Astrocyte of the cerebellum (primary cell): ENCODE data around the gene KRT15.

Experiments
- DNase-seq: peaks from one replicate; pipeline ENCODE4 v3.0.0-alpha.2; 2011; ENCODE audit warnings: low read depth
- H3K4me3 ChIP-seq: 2 replicates; pipeline ENCODE4 v1.5.1; 2011; ENCODE audit warnings: mild to moderate bottlenecking, low read depth, low read length, moderate library complexity
- in situ Hi-C: cut with HindIII; loops from 2 replicates; pipeline ENCODE4 v1.10.0; 2017; ENCODE audit warnings: low sequenced_read_pairs
- TF ChIP-seq, protein P1 (sequence below): IDR thresholded peaks from 2 replicates; pipeline ENCODE4 v1.5.1; 2012; ENCODE audit warnings: low read length, low read depth, moderate library complexity, mild to moderate bottlenecking; ENCODE audit errors: missing control alignments

The KRT15 gene

GRCh38 chr17:41539071-41539492 lies 20.4 kb upstream of the KRT15 start:
- DNase-seq, result no peak
- no peak overlapping the region for H3K4me3 ChIP-seq
- TF ChIP-seq, protein P1, sequence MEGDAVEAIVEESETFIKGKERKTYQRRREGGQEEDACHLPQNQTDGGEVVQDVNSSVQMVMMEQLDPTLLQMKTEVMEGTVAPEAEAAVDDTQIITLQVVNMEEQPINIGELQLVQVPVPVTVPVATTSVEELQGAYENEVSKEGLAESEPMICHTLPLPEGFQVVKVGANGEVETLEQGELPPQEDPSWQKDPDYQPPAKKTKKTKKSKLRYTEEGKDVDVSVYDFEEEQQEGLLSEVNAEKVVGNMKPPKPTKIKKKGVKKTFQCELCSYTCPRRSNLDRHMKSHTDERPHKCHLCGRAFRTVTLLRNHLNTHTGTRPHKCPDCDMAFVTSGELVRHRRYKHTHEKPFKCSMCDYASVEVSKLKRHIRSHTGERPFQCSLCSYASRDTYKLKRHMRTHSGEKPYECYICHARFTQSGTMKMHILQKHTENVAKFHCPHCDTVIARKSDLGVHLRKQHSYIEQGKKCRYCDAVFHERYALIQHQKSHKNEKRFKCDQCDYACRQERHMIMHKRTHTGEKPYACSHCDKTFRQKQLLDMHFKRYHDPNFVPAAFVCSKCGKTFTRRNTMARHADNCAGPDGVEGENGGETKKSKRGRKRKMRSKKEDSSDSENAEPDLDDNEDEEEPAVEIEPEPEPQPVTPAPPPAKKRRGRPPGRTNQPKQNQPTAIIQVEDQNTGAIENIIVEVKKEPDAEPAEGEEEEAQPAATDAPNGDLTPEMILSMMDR, result no peak
- in situ Hi-C loops, result no loop called here

DNA sequence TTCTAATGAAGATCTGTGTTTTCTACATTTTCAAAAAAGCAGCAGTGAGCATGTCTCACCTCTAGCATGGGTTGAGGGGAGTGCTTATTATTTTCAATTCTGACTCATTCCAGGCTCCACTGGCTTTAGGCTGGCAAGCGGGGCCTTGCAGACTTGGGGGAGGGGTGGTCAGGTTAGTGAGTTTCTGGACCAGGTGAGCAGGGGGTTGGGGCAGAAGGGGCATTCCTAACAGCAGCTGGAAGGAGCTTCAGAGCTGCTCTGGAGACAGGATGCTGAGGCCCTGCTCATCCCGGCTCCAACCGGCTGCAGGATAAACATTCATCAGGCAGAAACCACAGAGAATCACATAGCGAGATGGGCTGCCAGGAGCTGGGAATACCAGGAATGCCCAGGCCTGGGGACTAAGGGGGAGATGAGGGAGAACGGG lies 19.9 kb upstream of the KRT15 start:
- H3K4me3 ChIP-seq, result no peak overlapping the region
- TF ChIP-seq, protein P1, result no peak
- DNase-seq, result no peak
- in situ Hi-C loops, result no loop called here

- no peak overlapping the region for H3K4me3 ChIP-seq
- in situ Hi-C loops, result no loop called here
- DNase-seq, result no peak
- TF ChIP-seq, protein P1, result no peak
Observed at GRCh38 chr17:41537990-41538389, 19.3 kb upstream of the KRT15 start.

GRCh38 chr17:41537614-41537954 lies 18.9 kb upstream of the KRT15 start:
- no peak for DNase-seq
- in situ Hi-C loops, result no loop called here
- no peak overlapping the region for H3K4me3 ChIP-seq
- TF ChIP-seq, protein P1, result no peak

- TF ChIP-seq, protein P1, result no peak
- no peak for DNase-seq
- no peak overlapping the region for H3K4me3 ChIP-seq
- in situ Hi-C loops, result no loop called here
Observed at GRCh38 chr17:41536741-41537613, 18.3 kb upstream of the KRT15 start.

GRCh38 chr17:41535764-41536481 lies 17.2 kb upstream of the KRT15 start:
- TF ChIP-seq, protein P1, result no peak
- no peak overlapping the region for H3K4me3 ChIP-seq
- in situ Hi-C loops, result no loop called here
- DNase-seq, result no peak
